HCT116 (cell line): ENCODE data around the gene ARPC5. TPM values are rescaled to one million over a fixed set of nuclear protein-coding genes. Genes with fewer than 3 reads are reported as not detected.

ENCODE experiments used
- ATAC-seq: fragments of 200-7000 bp; cut with Tn5 transposase; 2 replicates; pipeline ENCODE4 v1.9.1; 2020; ENCODE audit warnings: mild to moderate bottlenecking, moderate library complexity
- BruUV-seq: library from RNA; stranded (reverse); fragments of 400-500 nt; replicated peaks from 2 replicates; lab custom pipeline; 2021; lab: Mats Ljungman, UMichigan
- CTCF ChIA-PET: fragments of 300-600 bp; sonication (Branson Sonifier 250); formaldehyde crosslinking; loops from one replicate; lab custom pipeline; 2021; ENCODE audit warnings: antibody characterized with exemption; lab: Charles Lee
- POLR2A ChIA-PET: fragments of 300-600, 350-600 bp; sonication (Branson Sonifier 250); formaldehyde crosslinking; loops from one replicate; lab custom pipeline; 2021; ENCODE audit warnings: antibody characterized with exemption; lab: Charles Lee
- RAD21 ChIA-PET, 2 experiments: fragments of 300-600 bp; sonication (Branson Sonifier 250); formaldehyde crosslinking; loops; one replicate each; lab custom pipeline; 2023; ENCODE audit warnings: low total read pairs in 2 of 2; ENCODE audit not compliant: uncharacterized antibody in 2 of 2, unreplicated experiment in 2 of 2, low non-redundant PET in 1 of 2; lab: Charles Lee
- DNase-seq: peaks from one replicate; pipeline ENCODE4 v3.0.0-alpha.2; 2010; ENCODE audit warnings: low read depth, low spot score
- H2AFZ ChIP-seq: fragments of 200-600 bp; shearing (Covaris generic), sonication (generic); 2 replicates; pipeline ENCODE4 v1.6.1; 2017; ENCODE audit warnings: low read depth, mixed run types, mixed read lengths, antibody characterized with exemption, low read length; ENCODE audit not compliant: poor library complexity, severe bottlenecking
- H3K27ac ChIP-seq: 2 replicates; pipeline ENCODE4 v1.5.1; 2012; ENCODE audit warnings: low read depth, low read length
- H3K27me3 ChIP-seq: fragments of 200-600 bp; sonication (generic); 2 replicates; pipeline ENCODE4 v1.6.1; 2016; ENCODE audit warnings: mixed run types, low read length, mixed read lengths; ENCODE audit not compliant: insufficient read depth
- H3K36me3 ChIP-seq, 2 experiments: fragments of 200-500 bp in 1 of 2; fragments of 200-600 bp in 1 of 2; sonication (Bioruptor generic) in 1 of 2; sonication (generic) in 1 of 2; 2 replicates each; pipeline versions ENCODE4 v1.5.1 to v1.6.1; 2014 to 2016; ENCODE audit warnings: low read length in 2 of 2, inconsistent platforms in 1 of 2, mixed read lengths in 1 of 2, mixed run types in 1 of 2; ENCODE audit not compliant: insufficient read depth in 2 of 2, control insufficient read depth in 1 of 2
- H3K4me1 ChIP-seq, 2 experiments: fragments of 200-600 bp in 1 of 2; sonication (generic) in 1 of 2; 2 replicates each; pipeline versions ENCODE4 v1.5.1 to v1.6.1; 2012 to 2017; ENCODE audit warnings: low read length in 2 of 2, inconsistent platforms in 1 of 2, mild to moderate bottlenecking in 1 of 2, mixed read lengths in 1 of 2, mixed run types in 1 of 2, moderate library complexity in 1 of 2; ENCODE audit not compliant: insufficient read depth in 2 of 2, control insufficient read depth in 1 of 2
- H3K4me2 ChIP-seq: fragments of 200-600 bp; sonication (generic); 2 replicates; pipeline ENCODE4 v1.6.1; 2017; ENCODE audit warnings: mixed run types, low read length, mixed read lengths
- H3K4me3 ChIP-seq, 2 experiments: fragments of 200-600 bp in 1 of 2; sonication (generic) in 1 of 2; replicated peaks in 1 of 2; 2 replicates each; pipeline ENCODE4 v1.5.1; 2011 to 2016; ENCODE audit warnings: low read length in 2 of 2, control low read depth in 1 of 2, low read depth in 1 of 2, mild to moderate bottlenecking in 1 of 2, mixed read lengths in 1 of 2, mixed run types in 1 of 2
- H3K79me2 ChIP-seq: fragments of 200-600 bp; sonication (generic); 2 replicates; pipeline ENCODE4 v1.6.1; 2017; ENCODE audit warnings: mild to moderate bottlenecking, mixed run types, low read length, moderate library complexity, mixed read lengths; ENCODE audit not compliant: insufficient read depth
- H3K9ac ChIP-seq: fragments of 200-600 bp; sonication (generic); 2 replicates; pipeline ENCODE4 v1.6.1; 2016; ENCODE audit warnings: low read length, mixed read lengths
- H3K9me2 ChIP-seq: fragments of 200-600 bp; sonication (generic), shearing (Covaris generic); 2 replicates; pipeline ENCODE4 v1.6.1; 2017; ENCODE audit warnings: mixed run types, mild to moderate bottlenecking, moderate library complexity; ENCODE audit not compliant: insufficient read depth
- H3K9me3 ChIP-seq, 2 experiments: fragments of 200-500 bp in 1 of 2; fragments of 200-600 bp in 1 of 2; sonication (Bioruptor generic) in 1 of 2; sonication (generic) in 1 of 2; 2 replicates each; pipeline ENCODE4 v1.6.1; 2014 to 2017; ENCODE audit warnings: low read length in 2 of 2, mixed read lengths in 2 of 2, inconsistent platforms in 1 of 2, low read depth in 1 of 2, mild to moderate bottlenecking in 1 of 2, mixed run types in 1 of 2, moderate library complexity in 1 of 2; ENCODE audit not compliant: control insufficient read depth in 1 of 2, insufficient read depth in 1 of 2
- H4K20me1 ChIP-seq: fragments of 200-600 bp; sonication (generic), shearing (Covaris generic); 2 replicates; pipeline ENCODE4 v1.6.1; 2017; ENCODE audit warnings: mixed run types, mild to moderate bottlenecking, moderate library complexity; ENCODE audit not compliant: insufficient read depth
- ATF3 ChIP-seq: IDR thresholded peaks from 2 replicates; pipeline ENCODE4 v1.6.1; 2012
- CBX3 ChIP-seq: IDR thresholded peaks from 2 replicates; pipeline ENCODE4 v1.6.1; 2012; ENCODE audit warnings: low read depth
- CEBPB ChIP-seq: IDR thresholded peaks from 2 replicates; pipeline ENCODE4 v1.6.1; 2012; ENCODE audit warnings: low read depth
- EZH2phosphoT487 ChIP-seq: fragments of 200-600 bp; IDR thresholded peaks from 2 replicates; pipeline ENCODE4 v1.6.1; 2018; ENCODE audit warnings: antibody characterized with exemption, borderline replicate concordance
- JUND ChIP-seq: IDR thresholded peaks from 2 replicates; pipeline ENCODE4 v1.6.1; 2012
- MAX ChIP-seq: IDR thresholded peaks from 2 replicates; pipeline ENCODE4 v1.6.1; 2012
- POLR2A ChIP-seq: IDR thresholded peaks from 2 replicates; pipeline ENCODE4 v1.7.0; 2011; ENCODE audit warnings: borderline replicate concordance; ENCODE audit not compliant: insufficient read depth, insufficient read length; ENCODE audit errors: extremely low read depth
- POLR2AphosphoS5 ChIP-seq: IDR thresholded peaks from 2 replicates; pipeline ENCODE4 v1.6.1; 2011; ENCODE audit warnings: mild to moderate bottlenecking, low read depth, low read length, moderate library complexity
- RAD21 ChIP-seq: IDR thresholded peaks from 2 replicates; pipeline ENCODE4 v1.6.1; 2012; ENCODE audit warnings: low read depth, mild to moderate bottlenecking
- SIN3A ChIP-seq: IDR thresholded peaks from 2 replicates; pipeline ENCODE4 v1.6.1; 2012; ENCODE audit warnings: low read depth
- SP1 ChIP-seq: IDR thresholded peaks from 2 replicates; pipeline ENCODE4 v1.6.1; 2012; ENCODE audit warnings: low read depth
- YY1 ChIP-seq: IDR thresholded peaks from 2 replicates; pipeline ENCODE4 v1.6.1; 2011; ENCODE audit warnings: low read length, low read depth, moderate library complexity, mild to moderate bottlenecking; ENCODE audit not compliant: insufficient replicate concordance; ENCODE audit errors: extremely low read depth
- ZFX ChIP-seq: fragments of 450-650 bp; IDR thresholded peaks from 2 replicates; pipeline ENCODE4 v1.6.1; 2017
- intact Hi-C: fragments of 100-400 bp; cut with micrococcal nuclease; formaldehyde crosslinking; loops from 2 replicates; pipeline ENCODE4 v1.10.0; 2022
- total RNA-seq: library from RNA; stranded (reverse); gene quantifications from one replicate; pipeline ENCODE4 v1.2.1, GENCODE V29; 2021; ENCODE audit not compliant: unreplicated experiment
- TF ChIP-seq, protein P1 (sequence below): IDR thresholded peaks from 2 replicates; pipeline ENCODE4 v1.6.1; 2011; ENCODE audit warnings: mild to moderate bottlenecking, low read length, moderate library complexity; ENCODE audit not compliant: insufficient replicate concordance; ENCODE audit errors: extremely low read depth
- TF ChIP-seq, protein P2 (sequence below): IDR thresholded peaks from 2 replicates; pipeline ENCODE4 v1.6.1; 2012; ENCODE audit warnings: low read depth

ARPC5 gene
- total RNA-seq, 1 experiment from 2014 or later = 71.5 TPM

DNA sequence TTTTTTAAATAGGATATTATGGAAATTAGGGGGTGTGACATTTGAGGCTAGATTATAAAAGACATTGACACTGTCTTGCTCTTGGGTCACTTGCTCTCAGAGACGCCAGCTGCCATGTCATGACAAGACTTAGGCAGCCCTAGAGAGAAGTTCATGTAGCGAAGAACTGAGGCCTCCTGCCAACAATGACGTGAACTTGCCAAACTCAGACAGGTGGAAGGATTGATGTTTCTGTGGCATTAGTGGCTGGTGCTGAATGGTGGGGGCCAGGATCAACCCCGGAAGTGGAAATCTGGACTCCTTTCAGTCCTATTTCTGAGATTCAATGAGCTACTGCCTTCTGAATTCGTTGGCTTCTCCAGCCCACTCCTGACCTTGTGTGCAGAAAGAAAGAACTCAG lies 60.0 kb downstream of the ARPC5 start:
- no peak overlapping the region for H3K9ac ChIP-seq
- H3K9me3 ChIP-seq = no peaks in the 10 kb centered on the region
- H3K9me2 ChIP-seq = no peaks in the 10 kb centered on the region
- no peak overlapping the region for H3K4me3 ChIP-seq
- no peak for TF ChIP-seq CEBPB
- TF ChIP-seq, protein P1, sequence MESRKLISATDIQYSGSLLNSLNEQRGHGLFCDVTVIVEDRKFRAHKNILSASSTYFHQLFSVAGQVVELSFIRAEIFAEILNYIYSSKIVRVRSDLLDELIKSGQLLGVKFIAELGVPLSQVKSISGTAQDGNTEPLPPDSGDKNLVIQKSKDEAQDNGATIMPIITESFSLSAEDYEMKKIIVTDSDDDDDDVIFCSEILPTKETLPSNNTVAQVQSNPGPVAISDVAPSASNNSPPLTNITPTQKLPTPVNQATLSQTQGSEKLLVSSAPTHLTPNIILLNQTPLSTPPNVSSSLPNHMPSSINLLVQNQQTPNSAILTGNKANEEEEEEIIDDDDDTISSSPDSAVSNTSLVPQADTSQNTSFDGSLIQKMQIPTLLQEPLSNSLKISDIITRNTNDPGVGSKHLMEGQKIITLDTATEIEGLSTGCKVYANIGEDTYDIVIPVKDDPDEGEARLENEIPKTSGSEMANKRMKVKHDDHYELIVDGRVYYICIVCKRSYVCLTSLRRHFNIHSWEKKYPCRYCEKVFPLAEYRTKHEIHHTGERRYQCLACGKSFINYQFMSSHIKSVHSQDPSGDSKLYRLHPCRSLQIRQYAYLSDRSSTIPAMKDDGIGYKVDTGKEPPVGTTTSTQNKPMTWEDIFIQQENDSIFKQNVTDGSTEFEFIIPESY = no peak
- TF ChIP-seq, protein P2, sequence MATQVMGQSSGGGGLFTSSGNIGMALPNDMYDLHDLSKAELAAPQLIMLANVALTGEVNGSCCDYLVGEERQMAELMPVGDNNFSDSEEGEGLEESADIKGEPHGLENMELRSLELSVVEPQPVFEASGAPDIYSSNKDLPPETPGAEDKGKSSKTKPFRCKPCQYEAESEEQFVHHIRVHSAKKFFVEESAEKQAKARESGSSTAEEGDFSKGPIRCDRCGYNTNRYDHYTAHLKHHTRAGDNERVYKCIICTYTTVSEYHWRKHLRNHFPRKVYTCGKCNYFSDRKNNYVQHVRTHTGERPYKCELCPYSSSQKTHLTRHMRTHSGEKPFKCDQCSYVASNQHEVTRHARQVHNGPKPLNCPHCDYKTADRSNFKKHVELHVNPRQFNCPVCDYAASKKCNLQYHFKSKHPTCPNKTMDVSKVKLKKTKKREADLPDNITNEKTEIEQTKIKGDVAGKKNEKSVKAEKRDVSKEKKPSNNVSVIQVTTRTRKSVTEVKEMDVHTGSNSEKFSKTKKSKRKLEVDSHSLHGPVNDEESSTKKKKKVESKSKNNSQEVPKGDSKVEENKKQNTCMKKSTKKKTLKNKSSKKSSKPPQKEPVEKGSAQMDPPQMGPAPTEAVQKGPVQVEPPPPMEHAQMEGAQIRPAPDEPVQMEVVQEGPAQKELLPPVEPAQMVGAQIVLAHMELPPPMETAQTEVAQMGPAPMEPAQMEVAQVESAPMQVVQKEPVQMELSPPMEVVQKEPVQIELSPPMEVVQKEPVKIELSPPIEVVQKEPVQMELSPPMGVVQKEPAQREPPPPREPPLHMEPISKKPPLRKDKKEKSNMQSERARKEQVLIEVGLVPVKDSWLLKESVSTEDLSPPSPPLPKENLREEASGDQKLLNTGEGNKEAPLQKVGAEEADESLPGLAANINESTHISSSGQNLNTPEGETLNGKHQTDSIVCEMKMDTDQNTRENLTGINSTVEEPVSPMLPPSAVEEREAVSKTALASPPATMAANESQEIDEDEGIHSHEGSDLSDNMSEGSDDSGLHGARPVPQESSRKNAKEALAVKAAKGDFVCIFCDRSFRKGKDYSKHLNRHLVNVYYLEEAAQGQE = no peak
- no peak for TF ChIP-seq ATF3
- TF ChIP-seq SP1 = no peak
- no peak for TF ChIP-seq POLR2AphosphoS5
- no peak for TF ChIP-seq RAD21
- TF ChIP-seq EZH2phosphoT487 = no peak
- TF ChIP-seq ZFX = no peak
- TF ChIP-seq SIN3A = no peak
- no peak for TF ChIP-seq CBX3
- no peak for TF ChIP-seq POLR2A
- no peak for TF ChIP-seq JUND
- no peak for TF ChIP-seq MAX
- no peak for TF ChIP-seq YY1
- H3K36me3 ChIP-seq = no peaks in the 10 kb centered on the region
- H3K4me2 ChIP-seq = no peak overlapping the region
- no peaks in the 10 kb centered on the region for H4K20me1 ChIP-seq
- H3K79me2 ChIP-seq = no peaks in the 10 kb centered on the region
- ChIA-PET POLR2A (no interaction called here), RAD21 (no interaction called here), CTCF (no interaction called here)
- no peak overlapping the region for H2AFZ ChIP-seq
- H3K27me3 ChIP-seq = 0 out of 2 replicates have a peak, but pooled peaks cover 3% of the 10 kb centered on the region
- intact Hi-C loops = no loop called here
- no peak for ATAC-seq
- H3K27ac ChIP-seq = no peak overlapping the region
- H3K4me1 ChIP-seq = peaks cover 0 to 4% of the 10 kb centered on the region in 2 experiments; a peak in 2 of 4 replicates
- DNase-seq = no peak
- no TSS peak for BruUV-seq
